ENCODE measurements around the gene RPS18. TPM values are rescaled to one million over a fixed set of nuclear protein-coding genes. Genes with fewer than 3 reads are reported as not detected.
A peak's percentile ranks its signal among the peaks of the same experiment; 100 is the strongest.

Gene RPS18
- polyA plus RNA-seq, 1 of the 3 experiments (the other 2 are of a cell fraction) = 12,112 TPM

DNA sequence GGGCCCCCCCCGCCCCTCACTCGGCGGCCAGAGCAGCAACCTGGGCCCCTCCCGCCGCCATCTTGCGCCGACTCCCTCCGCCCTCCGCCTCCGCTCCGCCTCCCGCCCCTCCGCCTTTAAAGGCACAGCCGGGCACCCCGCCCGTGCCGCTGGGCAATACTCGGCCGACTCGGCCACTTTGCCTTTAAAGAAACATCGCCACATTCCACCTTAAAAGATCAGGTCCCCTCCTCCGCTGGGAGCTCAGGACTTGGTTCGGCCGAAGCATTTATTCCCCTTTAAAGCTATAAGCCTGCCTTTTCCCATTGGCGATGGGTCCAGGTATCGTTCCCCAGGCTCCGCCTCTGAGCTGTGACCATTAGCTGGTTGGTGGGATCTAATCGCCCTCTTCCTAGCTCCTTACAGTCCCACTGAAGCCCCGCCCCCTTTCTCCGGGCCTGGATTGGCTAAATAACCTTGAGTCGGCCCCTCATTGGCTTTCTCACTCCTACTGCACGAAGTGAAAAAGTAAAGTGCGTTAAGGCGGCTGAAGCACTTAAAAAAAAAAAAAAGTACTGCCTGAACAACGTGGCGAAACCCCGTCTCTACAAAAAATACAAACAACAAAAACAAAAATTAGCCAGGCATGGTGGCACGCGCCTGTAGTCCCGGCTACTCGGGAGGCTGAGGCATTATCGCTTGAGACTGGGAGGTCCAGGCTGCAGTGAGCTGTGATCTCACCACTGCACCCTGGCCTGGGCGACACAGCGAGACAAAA is 46.0 kb downstream of the RPS18 start, which contains the start of gene ZBTB22:
Gene ZBTB22, minus strand, starts transcription at position 76 of the 757 bp plus-strand sequence. CDS start 828 bp downstream, outside the sequence.
- 2% methylated on average over 37 of the region's 44 CpGs for WGBS (ENCODE audit: low lambda C conversion rate)
- Histone ChIP-seq H3K27me3 (ENCODE audit: insufficient read depth) (no peaks in the 10 kb centered on the region), H3K9me3 (no peaks in the 10 kb centered on the region), H2AFZ (ENCODE audit: low read depth) (peak within 1 kb of the TSS; percentile 28), H3K9me2 (no peaks in the 10 kb centered on the region), H3K27ac (ENCODE audit: low read depth in 2 of 2, low read length in 1 of 2) (peak within 1 kb of the TSS; percentile 88 to 95), H3K79me2 (ENCODE audit: insufficient read depth) (peaks cover 64% of the 10 kb centered on the region), H3K4me2 (peak within 1 kb of the TSS; percentile 99), H3F3A (replicated peaks; ENCODE audit: insufficient read depth) (peaks cover 43% of the 10 kb centered on the region), H4K20me1 (ENCODE audit: insufficient read depth) (no peaks in the 10 kb centered on the region), H3K36me3 (replicated peaks in 1 of 2; ENCODE audit: control insufficient read depth in 1 of 2, insufficient read depth in 2 of 2, low read length in 1 of 2) (peaks cover 19 to 27% of the 10 kb centered on the region in 2 experiments), H3K4me3 (ENCODE audit: low read depth in 2 of 2, low read length in 1 of 2) (peak within 1 kb of the TSS; percentile 56), H3K4me1 (ENCODE audit: control insufficient read depth in 1 of 2, insufficient read depth in 2 of 2, low read depth in 1 of 2, low read length in 1 of 2) (peaks cover 29 to 53% of the 10 kb centered on the region in 2 experiments; a peak in 3 of 4 replicates), H3K9ac (peak within 1 kb of the TSS; percentile 60; the same call in 1 of the 2 replicates)
- POLR2A ChIA-PET = interaction anchor here (0.8 to 1.9 kb wide), 7 partner anchors 9 to 346 kb away, joined by 3 to 11 read pairs (median 6); partner anchors contain the start of genes B3GALT4, PFDN6, RPS18 and VPS52
- DNase-seq = peak; percentile 92
- CTCF ChIA-PET = interaction anchor here (0.7 to 4.5 kb wide), 9 partner anchors 18 to 408 kb away, joined by 3 to 16 read pairs (median 4); partner anchors contain the start of genes RPS18 and VPS52
- peak; percentile 81; the same call in 1 of the 2 replicates for TF ChIP-seq TAF1 (IDR thresholded peaks at IDR 0.05; ENCODE audit: borderline replicate concordance, low read depth, low read length)
- no peak for TF ChIP-seq EP300 (IDR thresholded peaks at IDR 0.05; ENCODE audit: borderline replicate concordance in 1 of 2, low read depth in 1 of 2, low read length in 1 of 2)
- peak; percentile 20 for TF ChIP-seq CHD2 (IDR thresholded peaks at IDR 0.05; ENCODE audit: low read length, partially characterized antibody)
- TF ChIP-seq, protein P1, sequence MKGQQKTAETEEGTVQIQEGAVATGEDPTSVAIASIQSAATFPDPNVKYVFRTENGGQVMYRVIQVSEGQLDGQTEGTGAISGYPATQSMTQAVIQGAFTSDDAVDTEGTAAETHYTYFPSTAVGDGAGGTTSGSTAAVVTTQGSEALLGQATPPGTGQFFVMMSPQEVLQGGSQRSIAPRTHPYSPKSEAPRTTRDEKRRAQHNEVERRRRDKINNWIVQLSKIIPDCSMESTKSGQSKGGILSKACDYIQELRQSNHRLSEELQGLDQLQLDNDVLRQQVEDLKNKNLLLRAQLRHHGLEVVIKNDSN (IDR thresholded peaks at IDR 0.05; ENCODE audit: borderline replicate concordance, low read depth) = no peak
- no peak for TF ChIP-seq EZH2phosphoT487 (IDR thresholded peaks at IDR 0.05; ENCODE audit: borderline replicate concordance, low read depth)
- TF ChIP-seq TEAD4 (IDR thresholded peaks at IDR 0.05; ENCODE audit: borderline replicate concordance, insufficient read depth) = no peak
- TF ChIP-seq, protein P2, sequence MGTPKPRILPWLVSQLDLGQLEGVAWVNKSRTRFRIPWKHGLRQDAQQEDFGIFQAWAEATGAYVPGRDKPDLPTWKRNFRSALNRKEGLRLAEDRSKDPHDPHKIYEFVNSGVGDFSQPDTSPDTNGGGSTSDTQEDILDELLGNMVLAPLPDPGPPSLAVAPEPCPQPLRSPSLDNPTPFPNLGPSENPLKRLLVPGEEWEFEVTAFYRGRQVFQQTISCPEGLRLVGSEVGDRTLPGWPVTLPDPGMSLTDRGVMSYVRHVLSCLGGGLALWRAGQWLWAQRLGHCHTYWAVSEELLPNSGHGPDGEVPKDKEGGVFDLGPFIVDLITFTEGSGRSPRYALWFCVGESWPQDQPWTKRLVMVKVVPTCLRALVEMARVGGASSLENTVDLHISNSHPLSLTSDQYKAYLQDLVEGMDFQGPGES (IDR thresholded peaks at IDR 0.05; ENCODE audit: low read depth, low read length) = peak; percentile 44; the same call in 1 of the 2 replicates
- TF ChIP-seq, protein P3, sequence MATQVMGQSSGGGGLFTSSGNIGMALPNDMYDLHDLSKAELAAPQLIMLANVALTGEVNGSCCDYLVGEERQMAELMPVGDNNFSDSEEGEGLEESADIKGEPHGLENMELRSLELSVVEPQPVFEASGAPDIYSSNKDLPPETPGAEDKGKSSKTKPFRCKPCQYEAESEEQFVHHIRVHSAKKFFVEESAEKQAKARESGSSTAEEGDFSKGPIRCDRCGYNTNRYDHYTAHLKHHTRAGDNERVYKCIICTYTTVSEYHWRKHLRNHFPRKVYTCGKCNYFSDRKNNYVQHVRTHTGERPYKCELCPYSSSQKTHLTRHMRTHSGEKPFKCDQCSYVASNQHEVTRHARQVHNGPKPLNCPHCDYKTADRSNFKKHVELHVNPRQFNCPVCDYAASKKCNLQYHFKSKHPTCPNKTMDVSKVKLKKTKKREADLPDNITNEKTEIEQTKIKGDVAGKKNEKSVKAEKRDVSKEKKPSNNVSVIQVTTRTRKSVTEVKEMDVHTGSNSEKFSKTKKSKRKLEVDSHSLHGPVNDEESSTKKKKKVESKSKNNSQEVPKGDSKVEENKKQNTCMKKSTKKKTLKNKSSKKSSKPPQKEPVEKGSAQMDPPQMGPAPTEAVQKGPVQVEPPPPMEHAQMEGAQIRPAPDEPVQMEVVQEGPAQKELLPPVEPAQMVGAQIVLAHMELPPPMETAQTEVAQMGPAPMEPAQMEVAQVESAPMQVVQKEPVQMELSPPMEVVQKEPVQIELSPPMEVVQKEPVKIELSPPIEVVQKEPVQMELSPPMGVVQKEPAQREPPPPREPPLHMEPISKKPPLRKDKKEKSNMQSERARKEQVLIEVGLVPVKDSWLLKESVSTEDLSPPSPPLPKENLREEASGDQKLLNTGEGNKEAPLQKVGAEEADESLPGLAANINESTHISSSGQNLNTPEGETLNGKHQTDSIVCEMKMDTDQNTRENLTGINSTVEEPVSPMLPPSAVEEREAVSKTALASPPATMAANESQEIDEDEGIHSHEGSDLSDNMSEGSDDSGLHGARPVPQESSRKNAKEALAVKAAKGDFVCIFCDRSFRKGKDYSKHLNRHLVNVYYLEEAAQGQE (IDR thresholded peaks at IDR 0.05; ENCODE audit: low read depth, low read length) = no peak
- TF ChIP-seq, protein P4, sequence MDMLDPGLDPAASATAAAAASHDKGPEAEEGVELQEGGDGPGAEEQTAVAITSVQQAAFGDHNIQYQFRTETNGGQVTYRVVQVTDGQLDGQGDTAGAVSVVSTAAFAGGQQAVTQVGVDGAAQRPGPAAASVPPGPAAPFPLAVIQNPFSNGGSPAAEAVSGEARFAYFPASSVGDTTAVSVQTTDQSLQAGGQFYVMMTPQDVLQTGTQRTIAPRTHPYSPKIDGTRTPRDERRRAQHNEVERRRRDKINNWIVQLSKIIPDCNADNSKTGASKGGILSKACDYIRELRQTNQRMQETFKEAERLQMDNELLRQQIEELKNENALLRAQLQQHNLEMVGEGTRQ (IDR thresholded peaks at IDR 0.05; ENCODE audit: borderline replicate concordance, low read depth, low read length) = no peak
- no peak for TF ChIP-seq GABPA (IDR thresholded peaks at IDR 0.05; ENCODE audit: low read depth)
- TF ChIP-seq YY1 (IDR thresholded peaks at IDR 0.05; ENCODE audit: low read depth) = peak; percentile 83
- TF ChIP-seq MEF2A (IDR thresholded peaks at IDR 0.05; ENCODE audit: borderline replicate concordance, low read depth) = no peak
- no peak for TF ChIP-seq FOXJ3 (CRISPR knock-in tag; IDR thresholded peaks at IDR 0.05)
- TF ChIP-seq GATA2 (CRISPR knock-in tag; IDR thresholded peaks at IDR 0.05) = no peak
- TF ChIP-seq, protein P5, sequence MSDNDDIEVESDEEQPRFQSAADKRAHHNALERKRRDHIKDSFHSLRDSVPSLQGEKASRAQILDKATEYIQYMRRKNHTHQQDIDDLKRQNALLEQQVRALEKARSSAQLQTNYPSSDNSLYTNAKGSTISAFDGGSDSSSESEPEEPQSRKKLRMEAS (IDR thresholded peaks at IDR 0.05; ENCODE audit: low read depth) = peak; percentile 70
- TF ChIP-seq FOXM1 (IDR thresholded peaks at IDR 0.05; ENCODE audit: low read depth) = no peak
- TF ChIP-seq, protein P6, sequence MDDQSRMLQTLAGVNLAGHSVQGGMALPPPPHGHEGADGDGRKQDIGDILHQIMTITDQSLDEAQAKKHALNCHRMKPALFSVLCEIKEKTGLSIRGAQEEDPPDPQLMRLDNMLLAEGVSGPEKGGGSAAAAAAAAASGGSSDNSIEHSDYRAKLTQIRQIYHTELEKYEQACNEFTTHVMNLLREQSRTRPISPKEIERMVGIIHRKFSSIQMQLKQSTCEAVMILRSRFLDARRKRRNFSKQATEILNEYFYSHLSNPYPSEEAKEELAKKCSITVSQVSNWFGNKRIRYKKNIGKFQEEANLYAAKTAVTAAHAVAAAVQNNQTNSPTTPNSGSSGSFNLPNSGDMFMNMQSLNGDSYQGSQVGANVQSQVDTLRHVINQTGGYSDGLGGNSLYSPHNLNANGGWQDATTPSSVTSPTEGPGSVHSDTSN (IDR thresholded peaks at IDR 0.05) = peak; percentile 37; the same call in 1 of the 2 replicates
- peak; percentile 78 for TF ChIP-seq POLR2AphosphoS5 (IDR thresholded peaks at IDR 0.05; ENCODE audit: low read depth, low read length)
- TF ChIP-seq NRF1 (IDR thresholded peaks at IDR 0.05; ENCODE audit: low read depth, low read length) = peak; percentile 19; the same call in 1 of the 2 replicates
- TF ChIP-seq FOSL2 (IDR thresholded peaks at IDR 0.05; ENCODE audit: borderline replicate concordance, low read depth) = no peak
- TF ChIP-seq, protein P7, sequence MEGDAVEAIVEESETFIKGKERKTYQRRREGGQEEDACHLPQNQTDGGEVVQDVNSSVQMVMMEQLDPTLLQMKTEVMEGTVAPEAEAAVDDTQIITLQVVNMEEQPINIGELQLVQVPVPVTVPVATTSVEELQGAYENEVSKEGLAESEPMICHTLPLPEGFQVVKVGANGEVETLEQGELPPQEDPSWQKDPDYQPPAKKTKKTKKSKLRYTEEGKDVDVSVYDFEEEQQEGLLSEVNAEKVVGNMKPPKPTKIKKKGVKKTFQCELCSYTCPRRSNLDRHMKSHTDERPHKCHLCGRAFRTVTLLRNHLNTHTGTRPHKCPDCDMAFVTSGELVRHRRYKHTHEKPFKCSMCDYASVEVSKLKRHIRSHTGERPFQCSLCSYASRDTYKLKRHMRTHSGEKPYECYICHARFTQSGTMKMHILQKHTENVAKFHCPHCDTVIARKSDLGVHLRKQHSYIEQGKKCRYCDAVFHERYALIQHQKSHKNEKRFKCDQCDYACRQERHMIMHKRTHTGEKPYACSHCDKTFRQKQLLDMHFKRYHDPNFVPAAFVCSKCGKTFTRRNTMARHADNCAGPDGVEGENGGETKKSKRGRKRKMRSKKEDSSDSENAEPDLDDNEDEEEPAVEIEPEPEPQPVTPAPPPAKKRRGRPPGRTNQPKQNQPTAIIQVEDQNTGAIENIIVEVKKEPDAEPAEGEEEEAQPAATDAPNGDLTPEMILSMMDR (IDR thresholded peaks at IDR 0.05) = no peak
